D721Med (cell line): ENCODE measurements around the gene ACSM3.

Experiments used
- DNase-seq: peaks from one replicate; pipeline ENCODE4 v3.0.0; 2011; ENCODE audit warnings: low spot score; ENCODE audit not compliant: insufficient read length
- FAIRE-seq: peaks from 2 replicates; lab custom pipeline; 2011; peaks lifted over from hg19 to GRCh38; lab: Jason Lieb, UNC
- TF ChIP-seq, protein P1 (sequence below): IDR thresholded peaks from 2 replicates; pipeline ENCODE4 v1.5.1; 2012; ENCODE audit warnings: mild to moderate bottlenecking, control low read depth; ENCODE audit not compliant: insufficient read depth; ENCODE audit errors: missing control alignments

ACSM3 gene

DNA sequence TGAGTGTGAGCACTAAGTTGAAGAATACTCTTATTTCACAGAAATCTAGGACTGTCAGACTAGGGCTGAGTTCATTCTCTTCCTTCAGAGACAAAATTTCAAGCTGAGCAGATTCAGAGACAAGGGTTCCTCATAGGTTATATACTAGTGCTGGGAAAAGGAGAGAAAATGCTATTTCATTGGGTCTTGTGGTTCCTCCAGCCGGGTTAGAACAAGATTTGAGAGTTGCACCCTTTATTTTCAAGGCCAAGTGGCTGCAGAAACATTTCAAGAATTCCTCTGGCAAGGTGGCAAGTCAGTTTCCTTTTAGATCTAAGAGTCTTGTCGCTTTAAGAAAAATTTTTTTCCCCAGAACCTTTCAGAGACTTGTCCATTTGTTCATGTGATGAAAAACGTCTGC lies 29.0 kb upstream of the ACSM3 start:
- no peak for DNase-seq
- no peak for FAIRE-seq
- TF ChIP-seq, protein P1, sequence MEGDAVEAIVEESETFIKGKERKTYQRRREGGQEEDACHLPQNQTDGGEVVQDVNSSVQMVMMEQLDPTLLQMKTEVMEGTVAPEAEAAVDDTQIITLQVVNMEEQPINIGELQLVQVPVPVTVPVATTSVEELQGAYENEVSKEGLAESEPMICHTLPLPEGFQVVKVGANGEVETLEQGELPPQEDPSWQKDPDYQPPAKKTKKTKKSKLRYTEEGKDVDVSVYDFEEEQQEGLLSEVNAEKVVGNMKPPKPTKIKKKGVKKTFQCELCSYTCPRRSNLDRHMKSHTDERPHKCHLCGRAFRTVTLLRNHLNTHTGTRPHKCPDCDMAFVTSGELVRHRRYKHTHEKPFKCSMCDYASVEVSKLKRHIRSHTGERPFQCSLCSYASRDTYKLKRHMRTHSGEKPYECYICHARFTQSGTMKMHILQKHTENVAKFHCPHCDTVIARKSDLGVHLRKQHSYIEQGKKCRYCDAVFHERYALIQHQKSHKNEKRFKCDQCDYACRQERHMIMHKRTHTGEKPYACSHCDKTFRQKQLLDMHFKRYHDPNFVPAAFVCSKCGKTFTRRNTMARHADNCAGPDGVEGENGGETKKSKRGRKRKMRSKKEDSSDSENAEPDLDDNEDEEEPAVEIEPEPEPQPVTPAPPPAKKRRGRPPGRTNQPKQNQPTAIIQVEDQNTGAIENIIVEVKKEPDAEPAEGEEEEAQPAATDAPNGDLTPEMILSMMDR = no peak

- FAIRE-seq (no peak), DNase-seq (no peak)
- TF ChIP-seq, protein P1 = no peak
These were observed 28.3 kb upstream of the ACSM3 start for GRCh38 chr16:20735490-20735889.

- TF ChIP-seq, protein P1 = peak; percentile 27
- DNase-seq (no peak), FAIRE-seq (no peak)
These were observed 23.6 kb upstream of the ACSM3 start for GRCh38 chr16:20740007-20740883.

- FAIRE-seq = no peak
- TF ChIP-seq, protein P1 = no peak
- DNase-seq = peak; percentile 78
These were observed 22.8 kb upstream of the ACSM3 start for GRCh38 chr16:20740901-20741521.

DNA sequence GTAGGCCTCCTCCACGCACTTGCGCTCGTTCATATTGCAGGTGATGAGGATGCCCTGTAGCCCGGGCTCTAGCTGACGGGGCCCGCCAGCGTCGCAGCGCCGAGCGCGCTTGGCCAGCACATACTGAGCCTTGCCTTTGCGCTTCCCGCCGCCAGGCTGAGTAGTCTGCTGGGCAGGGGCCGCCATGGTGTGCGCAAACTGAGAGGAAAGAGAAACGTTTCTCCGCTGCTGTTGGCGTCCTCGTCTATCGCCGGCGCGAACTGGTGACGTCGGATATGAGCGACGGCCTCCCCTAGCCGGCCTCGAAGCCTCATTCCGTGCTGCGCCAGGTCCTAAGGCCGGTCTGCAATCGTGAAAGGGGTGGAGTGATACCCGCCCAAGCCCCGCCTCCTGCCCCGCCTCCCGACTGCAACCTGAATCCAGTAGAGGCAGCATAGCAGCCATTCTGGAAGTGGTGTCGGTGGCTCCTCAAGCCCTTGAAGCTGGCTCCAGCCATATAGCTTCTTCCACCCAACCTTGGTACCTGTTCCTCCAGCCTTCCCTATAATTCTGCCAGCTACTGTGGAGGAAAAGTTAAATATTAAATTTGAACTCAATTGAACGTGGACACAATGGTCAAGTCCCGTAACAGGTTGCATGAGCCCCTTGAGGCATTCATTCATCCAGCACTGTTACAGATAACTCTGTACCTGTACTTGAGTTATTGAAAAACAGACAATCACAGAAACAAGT lies 22.1 kb upstream of the ACSM3 start, which contains the start of gene THUMPD1:
TSS of gene THUMPD1 (minus strand) at position 265 of the 732 bp plus-strand sequence. CDS start at position 186, 79 bp downstream.
- DNase-seq = peak; percentile 91
- TF ChIP-seq, protein P1 = no peak
- FAIRE-seq = no peak

- TF ChIP-seq, protein P1 = no peak
- DNase-seq = no peak
- FAIRE-seq = no peak
These were observed 20.2 kb upstream of the ACSM3 start for GRCh38 chr16:20743591-20743990.
